ENCODE results near the gene LRP3.
"Not testable (repeated sequence)": the region's sequence is repeated elsewhere in the genome, so short reads cannot be mapped to it uniquely, and the experiment has no call there.

The LRP3 gene

GRCh38 chr19:33177417-33177979 lies 16.6 kb upstream of the LRP3 start:
- DNase-seq: peak; percentile 85

- DNase-seq: no peak
These were observed 7.5 kb upstream of the LRP3 start for GRCh38 chr19:33186431-33187182.

DNA sequence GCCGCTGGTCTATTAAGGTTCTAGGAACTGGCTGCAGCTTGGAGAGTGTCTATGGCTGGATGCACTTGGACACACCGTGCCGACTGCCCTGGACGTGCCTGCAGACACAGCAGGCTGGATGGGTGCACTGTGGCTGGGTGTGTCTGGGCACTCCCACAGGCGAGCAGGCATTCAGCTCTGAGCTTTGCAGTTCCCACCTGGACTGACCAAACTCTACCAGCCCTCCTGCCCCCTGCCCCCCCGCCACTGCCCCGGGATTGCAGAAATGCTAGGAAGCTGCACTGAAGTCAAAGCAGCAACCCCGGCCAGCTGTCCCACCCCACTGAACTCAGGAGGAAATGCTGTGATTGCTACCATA lies 7.0 kb upstream of the LRP3 start:
- no peak for DNase-seq

GRCh38 chr19:33189453-33189852 lies 4.7 kb upstream of the LRP3 start:
- no peak for DNase-seq

DNA sequence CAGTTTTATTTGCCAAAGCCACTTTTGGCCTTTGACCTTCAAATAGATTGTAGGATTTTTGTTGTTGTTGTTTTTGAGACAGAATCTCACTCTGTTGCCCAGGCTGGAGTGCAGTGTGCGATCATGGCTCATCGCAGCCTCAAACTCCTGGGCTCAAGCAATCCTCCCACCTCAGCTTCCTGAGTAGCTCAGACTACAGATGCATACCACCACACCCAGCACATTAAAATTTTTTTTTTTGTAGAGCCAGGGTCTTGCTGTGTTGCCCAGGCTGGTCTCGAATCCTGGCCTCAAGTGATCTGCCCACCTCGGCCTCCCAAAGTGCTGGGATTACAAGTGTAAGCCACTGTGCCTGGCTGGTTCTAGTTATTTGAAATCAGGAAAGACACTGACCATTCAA lies 3.0 kb upstream of the LRP3 start:
- DNase-seq: not testable (repeated sequence)

- DNase-seq: no peak
These were observed 2.6 kb upstream of the LRP3 start for GRCh38 chr19:33191501-33191900.

DNA sequence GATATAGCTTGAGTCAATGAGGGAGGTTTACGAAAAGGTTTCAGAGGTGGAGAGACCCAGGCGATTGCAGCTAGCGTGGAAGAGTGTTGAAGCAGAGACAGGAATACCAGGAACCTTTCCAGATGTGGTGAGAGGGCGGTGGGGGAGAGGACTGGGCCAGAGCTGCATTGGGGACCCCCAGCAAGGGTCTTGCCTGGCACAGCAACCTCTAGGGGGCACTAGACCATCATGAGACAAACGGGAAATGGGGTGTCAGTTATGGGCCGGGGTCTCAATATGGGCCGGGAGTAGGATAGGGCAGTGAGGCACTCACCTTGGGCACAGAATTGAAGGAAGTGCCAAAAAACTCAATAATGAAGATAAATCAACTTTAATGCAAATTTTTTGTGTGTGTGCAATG lies 2.1 kb upstream of the LRP3 start:
- no peak for DNase-seq

GRCh38 chr19:33193269-33193864 lies 763 bp upstream of the LRP3 start:
- no peak for DNase-seq

- no peak for DNase-seq
These were observed 379 bp downstream of the LRP3 start for GRCh38 chr19:33194532-33194885.

DNA sequence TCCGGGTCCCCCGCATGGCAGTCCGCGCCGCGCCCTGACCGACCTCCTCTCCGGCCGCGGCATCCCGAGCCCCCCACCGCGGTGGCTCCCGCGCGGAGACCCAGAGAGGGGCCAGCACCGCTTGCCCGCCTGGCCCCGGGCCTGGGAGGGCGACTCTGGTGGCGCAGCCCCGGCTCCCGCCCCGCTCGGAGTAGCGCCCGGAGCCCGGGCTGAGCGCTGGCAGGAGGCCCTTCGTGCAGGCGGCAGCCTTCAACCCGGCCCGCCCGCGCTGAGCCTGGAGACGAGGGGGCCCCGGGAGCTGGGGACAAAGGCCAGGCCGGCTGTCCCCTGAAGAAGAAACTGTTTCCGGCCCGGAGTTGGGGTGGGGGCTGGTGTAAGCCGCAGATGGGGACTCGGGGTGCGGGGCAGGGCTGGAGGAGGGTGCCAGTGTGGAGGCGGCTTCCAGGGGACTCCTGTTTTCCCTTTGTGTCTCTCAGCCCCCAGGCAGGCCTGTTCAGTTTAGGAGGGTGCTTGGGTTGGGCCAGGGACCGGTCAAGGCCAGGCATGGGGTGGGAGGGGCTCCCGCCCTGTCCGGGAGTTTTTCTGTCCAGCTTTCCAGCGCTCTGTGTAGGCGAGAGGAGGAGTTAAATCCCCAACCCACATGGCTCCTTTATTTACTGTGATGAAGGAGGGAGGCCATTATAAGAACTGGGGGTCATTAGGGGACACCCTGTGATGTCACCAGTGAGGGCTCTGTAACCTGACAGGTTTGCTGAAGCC lies 935 bp downstream of the LRP3 start:
- DNase-seq: no peak

DNA sequence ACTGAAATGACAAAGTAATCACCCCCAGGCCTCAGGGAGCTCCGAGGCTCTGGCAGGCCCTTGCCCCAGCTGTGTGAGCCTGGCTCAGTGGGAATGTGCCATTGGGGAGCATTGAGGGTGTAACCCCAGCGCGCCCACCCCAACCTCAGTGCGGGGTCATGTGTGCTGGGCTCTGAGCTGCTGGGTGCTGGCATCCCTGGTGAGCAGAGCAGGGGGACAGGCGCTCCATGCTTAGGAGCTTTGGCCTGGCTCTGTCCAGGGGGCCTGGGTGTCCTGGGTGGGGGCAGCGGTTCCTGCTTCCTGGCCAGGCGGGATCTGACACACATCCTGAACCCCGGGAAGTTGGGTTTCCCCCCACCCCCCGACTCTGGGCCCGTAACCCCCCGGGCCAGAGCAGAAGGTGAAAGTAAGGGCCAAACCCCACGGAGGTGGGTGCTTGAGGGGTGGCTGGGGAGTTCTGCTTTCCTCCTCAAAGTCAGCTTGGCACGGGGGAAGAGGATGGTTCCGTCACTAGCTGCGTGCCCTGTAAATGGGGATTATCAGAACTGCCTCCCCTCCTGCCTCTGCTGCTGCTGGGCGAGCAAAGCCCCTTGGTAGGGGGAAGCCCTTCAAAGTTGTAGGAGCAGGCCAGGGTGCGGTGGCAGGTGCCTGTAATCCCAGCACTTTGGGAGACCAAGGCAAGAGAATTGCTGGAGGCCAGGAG lies 1.7 kb downstream of the LRP3 start:
- DNase-seq: no peak

DNA sequence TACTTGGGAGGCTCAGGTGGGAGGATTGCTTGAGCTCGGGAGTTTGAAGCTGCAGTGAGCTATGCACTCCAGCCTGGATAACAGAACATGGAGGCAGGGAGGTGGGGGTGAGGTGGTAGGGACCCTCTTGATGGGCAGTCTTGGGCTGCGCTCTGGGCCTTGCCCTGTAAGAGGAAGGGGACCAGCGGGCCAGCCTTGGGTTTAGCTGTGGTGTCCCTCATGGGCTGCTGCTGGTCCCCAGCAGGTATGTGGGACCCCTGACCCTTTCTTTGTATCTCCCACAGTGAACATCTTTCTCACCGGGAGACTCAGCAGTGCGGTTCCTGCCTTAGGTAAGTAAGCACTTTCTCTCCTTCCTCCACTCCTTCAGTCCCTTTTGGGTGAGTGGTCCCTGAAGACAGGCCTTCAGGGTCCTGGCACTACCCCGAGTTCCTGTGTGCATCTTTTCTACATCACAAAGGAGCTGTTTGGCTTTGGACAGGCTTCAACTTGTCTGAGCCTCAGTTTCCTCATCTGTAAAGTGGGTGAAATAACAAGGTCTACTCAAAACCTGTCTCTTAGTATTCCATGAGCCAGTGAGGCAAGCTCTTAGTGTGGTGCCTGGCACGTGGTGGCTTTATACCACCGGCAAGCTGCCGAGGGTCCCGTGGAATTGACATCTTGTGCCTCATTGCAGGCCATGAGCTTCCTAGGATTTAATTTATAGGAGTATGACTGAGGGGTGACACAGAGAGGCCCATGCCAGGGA lies 2.5 kb downstream of the LRP3 start:
- DNase-seq: no peak

DNA sequence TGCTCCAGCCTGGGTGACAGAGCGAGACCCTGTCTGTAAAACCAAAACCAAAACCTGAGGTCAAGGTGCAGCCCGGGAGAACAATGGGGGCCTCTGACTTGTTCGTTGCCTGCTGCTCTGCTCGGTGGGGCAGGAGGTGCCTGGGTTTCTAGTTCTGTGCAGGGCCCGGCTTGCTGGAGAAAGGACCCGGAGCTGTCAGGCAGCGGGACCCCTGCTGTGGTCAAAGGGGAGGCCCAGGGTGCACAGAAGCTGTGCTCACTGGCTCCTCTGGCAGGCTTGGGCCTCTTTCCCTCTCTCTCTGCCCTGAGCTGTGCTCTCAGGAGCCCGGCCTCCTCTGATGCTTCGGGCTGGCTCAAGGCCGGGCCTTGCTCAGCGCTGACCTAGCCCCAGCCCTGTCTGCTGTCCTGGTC lies 3.5 kb downstream of the LRP3 start:
- DNase-seq: no peak

GRCh38 chr19:33198169-33198568 lies 4.0 kb downstream of the LRP3 start:
- DNase-seq: no peak

DNA sequence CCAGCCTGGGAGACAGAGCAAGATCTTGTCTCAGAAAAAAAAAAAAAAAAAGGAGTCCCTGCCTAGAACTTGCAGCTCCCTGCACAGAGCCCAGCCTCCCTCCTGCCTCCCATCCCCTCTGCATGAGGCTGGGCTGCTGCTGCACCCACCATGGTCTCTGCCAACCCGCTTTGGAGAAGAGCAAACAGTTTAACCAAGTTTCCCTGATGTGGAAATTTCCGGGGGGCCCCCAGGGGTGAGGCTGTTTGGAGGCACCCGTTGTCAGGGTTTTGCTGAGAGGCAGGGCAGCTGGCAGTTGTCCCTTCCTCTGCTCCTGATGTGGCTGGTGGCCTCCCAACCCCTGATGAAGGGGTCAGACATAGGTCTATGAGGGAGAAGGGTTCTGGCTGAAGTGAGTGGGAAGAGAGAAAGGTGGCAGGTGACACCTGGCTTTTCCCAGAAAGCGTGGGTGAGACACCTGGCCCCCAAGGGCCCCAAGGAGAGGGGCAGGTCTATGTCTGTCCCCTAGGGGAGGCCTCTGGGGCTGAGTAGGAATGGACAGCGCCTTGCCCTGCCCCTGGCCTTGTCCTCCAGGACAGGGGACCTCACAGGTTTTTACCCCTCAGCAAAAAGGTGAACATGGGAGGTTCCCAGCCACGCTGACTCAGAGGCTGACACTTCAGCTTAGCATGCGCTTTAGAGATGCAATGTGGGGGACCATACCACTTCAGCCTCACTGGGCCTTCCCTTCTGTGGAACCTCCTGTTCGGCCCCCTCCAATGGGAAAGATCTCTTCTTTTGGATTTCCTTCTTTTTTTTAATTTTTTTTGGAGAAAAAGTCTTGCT lies 5.5 kb downstream of the LRP3 start:
- DNase-seq: no peak

- DNase-seq: no peak
These were observed 7.3 kb downstream of the LRP3 start for GRCh38 chr19:33201473-33201872.

GRCh38 chr19:33201886-33202545 lies 7.9 kb downstream of the LRP3 start:
- no peak for DNase-seq

DNA sequence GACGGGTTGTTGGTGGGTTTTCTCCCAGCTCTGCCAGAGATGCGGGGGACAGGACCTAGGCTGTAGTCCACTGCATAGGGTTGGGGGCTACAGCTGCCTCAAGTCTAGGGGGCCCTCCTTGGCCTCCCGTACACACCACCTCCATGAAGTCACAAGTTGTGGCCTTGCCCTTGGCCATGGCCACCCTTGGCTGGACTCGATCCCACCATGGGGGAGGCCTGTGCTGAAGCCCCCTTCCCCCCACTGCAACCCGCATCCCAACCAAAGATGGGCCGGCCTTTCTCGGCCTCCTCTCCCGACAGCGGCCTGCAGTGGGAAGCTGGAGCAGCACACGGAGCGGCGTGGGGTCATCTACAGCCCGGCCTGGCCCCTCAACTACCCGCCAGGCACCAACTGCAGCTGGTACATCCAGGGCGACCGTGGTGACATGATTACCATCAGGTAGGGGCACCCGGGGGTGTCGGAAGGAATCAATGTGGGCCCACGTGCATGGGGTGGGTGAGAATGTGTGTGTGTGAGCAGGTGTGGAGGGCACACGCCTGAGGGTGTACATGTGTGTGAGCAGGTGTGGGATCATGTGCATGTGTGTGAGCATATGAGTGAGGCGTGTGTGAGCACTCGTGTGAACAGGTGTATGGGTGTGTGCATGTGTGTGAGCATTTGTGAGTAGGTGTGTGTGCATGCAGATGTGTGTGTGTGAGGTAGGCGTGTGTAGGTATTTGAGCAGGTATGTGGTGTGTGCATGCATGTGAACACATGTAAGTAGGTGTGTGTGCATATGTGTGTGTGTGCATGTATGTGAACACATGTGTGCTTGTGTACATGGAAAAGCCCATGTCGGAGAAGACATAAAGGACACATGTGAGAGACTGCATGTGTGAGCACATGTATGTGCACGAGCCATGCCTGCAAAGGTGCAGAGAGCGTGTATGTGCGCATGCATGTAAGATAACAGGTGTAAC lies 8.7 kb downstream of the LRP3 start:
- no peak for DNase-seq

- no peak for DNase-seq
These were observed 9.4 kb downstream of the LRP3 start for GRCh38 chr19:33203529-33203928.

All from CD4-positive, alpha-beta T cell treated with Interferon gamma for 1 hour (primary cell).